Ovary (tissue), 3 donors: ENCODE data around the gene PLS1.

Source experiments
- EP300 ChIP-seq: sonication (generic); formaldehyde crosslinking; IDR thresholded peaks from one replicate; pipeline ENCODE4 v1.6.1; 2017; ENCODE audit warnings: antibody characterized with exemption
- POLR2A ChIP-seq: fragments of 450-650 bp; IDR thresholded peaks from one replicate; pipeline ENCODE4 v1.6.1; 2017; ENCODE audit warnings: antibody characterized with exemption, mild to moderate bottlenecking, moderate library complexity
- TF ChIP-seq, protein P1 (sequence below), 3 donors: fragments of 450-650 bp in 2 of 3; fragments of 200-600 bp in 1 of 3; IDR thresholded peaks; one replicate each; pipeline versions ENCODE4 v1.5.1 to v1.8.0; 2016 to 2022; ENCODE audit warnings: antibody characterized with exemption in 3 of 3, mild to moderate bottlenecking in 1 of 3
- donor health status: DM: no; HTN: no; CAD: no.

DNA sequence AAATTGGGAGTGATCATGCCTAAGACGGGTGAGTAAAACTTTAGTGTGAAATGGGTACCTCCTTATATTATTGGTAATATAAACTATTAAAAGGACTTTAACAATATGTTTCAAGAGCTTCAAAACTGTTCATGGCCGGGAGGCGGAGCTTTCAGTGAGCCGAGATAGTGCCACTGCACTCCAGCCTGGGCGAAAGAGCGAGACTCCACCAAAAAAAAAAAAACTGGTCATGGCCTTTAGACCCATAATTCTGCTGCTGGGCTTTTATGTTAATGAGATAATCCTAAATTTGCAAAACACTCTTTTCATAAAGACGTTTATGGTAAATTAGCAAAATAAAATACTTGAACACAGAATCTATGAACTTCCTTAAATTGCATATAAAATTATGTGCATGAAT lies 150.5 kb downstream of the PLS1 start:
- TF ChIP-seq, protein P1, sequence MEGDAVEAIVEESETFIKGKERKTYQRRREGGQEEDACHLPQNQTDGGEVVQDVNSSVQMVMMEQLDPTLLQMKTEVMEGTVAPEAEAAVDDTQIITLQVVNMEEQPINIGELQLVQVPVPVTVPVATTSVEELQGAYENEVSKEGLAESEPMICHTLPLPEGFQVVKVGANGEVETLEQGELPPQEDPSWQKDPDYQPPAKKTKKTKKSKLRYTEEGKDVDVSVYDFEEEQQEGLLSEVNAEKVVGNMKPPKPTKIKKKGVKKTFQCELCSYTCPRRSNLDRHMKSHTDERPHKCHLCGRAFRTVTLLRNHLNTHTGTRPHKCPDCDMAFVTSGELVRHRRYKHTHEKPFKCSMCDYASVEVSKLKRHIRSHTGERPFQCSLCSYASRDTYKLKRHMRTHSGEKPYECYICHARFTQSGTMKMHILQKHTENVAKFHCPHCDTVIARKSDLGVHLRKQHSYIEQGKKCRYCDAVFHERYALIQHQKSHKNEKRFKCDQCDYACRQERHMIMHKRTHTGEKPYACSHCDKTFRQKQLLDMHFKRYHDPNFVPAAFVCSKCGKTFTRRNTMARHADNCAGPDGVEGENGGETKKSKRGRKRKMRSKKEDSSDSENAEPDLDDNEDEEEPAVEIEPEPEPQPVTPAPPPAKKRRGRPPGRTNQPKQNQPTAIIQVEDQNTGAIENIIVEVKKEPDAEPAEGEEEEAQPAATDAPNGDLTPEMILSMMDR (IDR thresholded peaks at IDR 0.05) = no peak
- no peak for TF ChIP-seq POLR2A
- no peak for TF ChIP-seq EP300
